Mucosa of descending colon (tissue), 3 donors: ENCODE results near the gene ZFP36L1. TPM values are rescaled to one million over a fixed set of nuclear protein-coding genes. Genes with fewer than 3 reads are reported as not detected.

Experiments used
- ATAC-seq: fragments of 200-7000 bp; cut with Tn5 transposase; one replicate; pipeline ENCODE4 v1.9.1; 2020; ENCODE audit warnings: mild to moderate bottlenecking, moderate library complexity
- DNase-seq, 3 donors: peaks; one replicate each; pipeline ENCODE4 v3.0.0-alpha.2; 2020
- H3K36me3 ChIP-seq: fragments of 200-600 bp; one replicate; pipeline ENCODE4 v1.8.0; 2021; ENCODE audit warnings: low read depth, mild to moderate bottlenecking
- H3K4me1 ChIP-seq: fragments of 200-600 bp; one replicate; pipeline ENCODE4 v1.8.0; 2021; ENCODE audit warnings: low read depth, mild to moderate bottlenecking
- H3K4me3 ChIP-seq: fragments of 200-600 bp; one replicate; pipeline ENCODE4 v1.8.0; 2021; ENCODE audit warnings: mild to moderate bottlenecking
- H3K9me3 ChIP-seq: fragments of 200-600 bp; one replicate; pipeline ENCODE4 v1.8.0; 2021; ENCODE audit warnings: mild to moderate bottlenecking
- CTCF ChIP-seq: fragments of 200-600 bp; IDR thresholded peaks from one replicate; pipeline ENCODE4 v1.8.0; 2022; ENCODE audit warnings: antibody characterized with exemption, mild to moderate bottlenecking
- intact Hi-C, 2 donors: fragments of 100-400 bp; cut with DNase I in 1 of 2; cut with micrococcal nuclease in 1 of 2; formaldehyde crosslinking; loops; one replicate each; pipeline versions ENCODE4 v1.11.0 to v1.11.1; 2022; cut with DNase I, micrococcal nuclease
- total RNA-seq, 3 donors: library from RNA; stranded (reverse); fragmentation: NEBNext Ultra II Directional in 2 of 3; extraction: Animal tissue kit (Norgen Biotek cat#: 25700) in 2 of 3; gene quantifications; one replicate each; pipeline versions ENCODE4 v1.2.1 to v1.2.4, GENCODE V29; 2021 to 2023
- donor health status: DM: no; HTN: no; CAD: no; lungs with moderate emphysema.
- donor health status: DM: no; HTN: no; CAD: no.
- donor health status: DM: no; HTN: yes; CAD: no.

The ZFP36L1 gene
- total RNA-seq, 3 donors from 2014 or later, result 79.8 to 472 (median 103) TPM

- Histone ChIP-seq H3K9me3 (no peaks in the 10 kb centered on the region), H3K4me3 (no peak overlapping the region), H3K36me3 (no peaks in the 10 kb centered on the region), H3K4me1 (no peaks in the 10 kb centered on the region)
- ATAC-seq (no peak), DNase-seq (no peak)
- TF ChIP-seq CTCF, result no peak
- intact Hi-C loops, result no loop called here
Measured at GRCh38 chr14:68772761-68773381, 20.0 kb downstream of the ZFP36L1 start.

GRCh38 chr14:68771631-68772030 is 21.2 kb downstream of the ZFP36L1 start:
- DNase-seq (peak in 1 of 3 donors; percentile 27), ATAC-seq (peak; percentile 31)
- no peak for TF ChIP-seq CTCF
- Histone ChIP-seq H3K36me3 (no peaks in the 10 kb centered on the region), H3K9me3 (no peaks in the 10 kb centered on the region), H3K4me1 (no peaks in the 10 kb centered on the region), H3K4me3 (no peak overlapping the region)
- intact Hi-C loops, result no loop called here

GRCh38 chr14:68770553-68771286 is 22.1 kb downstream of the ZFP36L1 start:
- Histone ChIP-seq H3K4me1 (no peaks in the 10 kb centered on the region), H3K36me3 (no peaks in the 10 kb centered on the region), H3K4me3 (no peak overlapping the region), H3K9me3 (no peaks in the 10 kb centered on the region)
- TF ChIP-seq CTCF, result no peak
- DNase-seq (no peak), ATAC-seq (no peak)
- intact Hi-C loops, result no loop called here

- ATAC-seq (no peak), DNase-seq (no peak)
- intact Hi-C loops, result no loop called here
- no peak for TF ChIP-seq CTCF
- H3K36me3 ChIP-seq, result no peaks in the 10 kb centered on the region
- no peak overlapping the region for H3K4me3 ChIP-seq
- no peaks in the 10 kb centered on the region for H3K9me3 ChIP-seq
- H3K4me1 ChIP-seq, result no peaks in the 10 kb centered on the region
Measured at GRCh38 chr14:68770051-68770450, 22.8 kb downstream of the ZFP36L1 start.

GRCh38 chr14:68768316-68768715 is 24.6 kb downstream of the ZFP36L1 start:
- Histone ChIP-seq H3K4me3 (no peak overlapping the region), H3K9me3 (no peaks in the 10 kb centered on the region), H3K36me3 (no peaks in the 10 kb centered on the region), H3K4me1 (no peaks in the 10 kb centered on the region)
- DNase-seq, result no peak
- TF ChIP-seq CTCF, result no peak
- no peak for ATAC-seq
- intact Hi-C loops, result no loop called here
